Measurements from ENCODE around the gene SLAMF9. TPM values are rescaled to one million over a fixed set of nuclear protein-coding genes. Genes with fewer than 3 reads are reported as not detected.

SLAMF9 gene
- total RNA-seq, 1 experiment from 2014 or later, result not detected

DNA sequence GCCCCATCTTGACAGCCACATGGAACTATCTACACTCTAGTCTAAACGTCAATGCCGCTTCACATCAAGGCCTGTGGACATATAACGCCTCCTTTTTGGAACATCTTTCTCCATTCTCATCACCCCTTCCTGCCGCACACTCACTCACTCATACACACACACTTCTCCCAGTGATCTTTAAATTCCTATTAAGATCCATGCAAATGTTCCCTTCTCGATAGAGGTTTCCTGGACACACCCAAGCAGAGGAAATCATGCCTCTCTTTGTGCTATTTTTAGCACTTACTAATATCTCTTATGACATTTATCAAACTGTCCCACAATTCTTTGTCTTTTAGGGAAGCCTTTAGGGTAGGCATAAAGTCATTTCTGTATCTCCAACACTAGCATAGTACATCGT is 28.2 kb upstream of the SLAMF9 start:
- peaks cover 10% of the 10 kb centered on the region for H3K27me3 ChIP-seq (ENCODE audit: control insufficient read depth, insufficient read depth, low read length)
- ChIA-PET POLR2A (no interaction called here), CTCF (no interaction called here)
- DNase-seq (ENCODE audit: low read depth, low spot score), result no peak
- ATAC-seq, result no peak
- H3K36me3 ChIP-seq (ENCODE audit: control insufficient read depth, insufficient read depth, low read length), result no peaks in the 10 kb centered on the region
- no peaks in the 10 kb centered on the region for H3K4me1 ChIP-seq (ENCODE audit: control insufficient read depth, insufficient read depth, low read length)
- intact Hi-C loops (cut with micrococcal nuclease; ENCODE audit: unreplicated experiment), result no loop called here
- H3K27ac ChIP-seq (ENCODE audit: low read length), result no peak overlapping the region
- no peak overlapping the region for H3K4me3 ChIP-seq (ENCODE audit: low read depth in 2 of 2, low read length in 2 of 2)
- TF ChIP-seq, protein P1, sequence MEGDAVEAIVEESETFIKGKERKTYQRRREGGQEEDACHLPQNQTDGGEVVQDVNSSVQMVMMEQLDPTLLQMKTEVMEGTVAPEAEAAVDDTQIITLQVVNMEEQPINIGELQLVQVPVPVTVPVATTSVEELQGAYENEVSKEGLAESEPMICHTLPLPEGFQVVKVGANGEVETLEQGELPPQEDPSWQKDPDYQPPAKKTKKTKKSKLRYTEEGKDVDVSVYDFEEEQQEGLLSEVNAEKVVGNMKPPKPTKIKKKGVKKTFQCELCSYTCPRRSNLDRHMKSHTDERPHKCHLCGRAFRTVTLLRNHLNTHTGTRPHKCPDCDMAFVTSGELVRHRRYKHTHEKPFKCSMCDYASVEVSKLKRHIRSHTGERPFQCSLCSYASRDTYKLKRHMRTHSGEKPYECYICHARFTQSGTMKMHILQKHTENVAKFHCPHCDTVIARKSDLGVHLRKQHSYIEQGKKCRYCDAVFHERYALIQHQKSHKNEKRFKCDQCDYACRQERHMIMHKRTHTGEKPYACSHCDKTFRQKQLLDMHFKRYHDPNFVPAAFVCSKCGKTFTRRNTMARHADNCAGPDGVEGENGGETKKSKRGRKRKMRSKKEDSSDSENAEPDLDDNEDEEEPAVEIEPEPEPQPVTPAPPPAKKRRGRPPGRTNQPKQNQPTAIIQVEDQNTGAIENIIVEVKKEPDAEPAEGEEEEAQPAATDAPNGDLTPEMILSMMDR (IDR thresholded peaks at IDR 0.05), result no peak
- TF ChIP-seq POLR2AphosphoS5 (IDR thresholded peaks at IDR 0.05; ENCODE audit: low read depth, low read length) (no peak), SIN3A (IDR thresholded peaks at IDR 0.05; ENCODE audit: borderline replicate concordance, insufficient read depth, low read depth, low read length) (no peak), TCF7L2 (IDR thresholded peaks at IDR 0.05; ENCODE audit: low read depth, low read length) (no peak)
- TF ChIP-seq, protein P2, sequence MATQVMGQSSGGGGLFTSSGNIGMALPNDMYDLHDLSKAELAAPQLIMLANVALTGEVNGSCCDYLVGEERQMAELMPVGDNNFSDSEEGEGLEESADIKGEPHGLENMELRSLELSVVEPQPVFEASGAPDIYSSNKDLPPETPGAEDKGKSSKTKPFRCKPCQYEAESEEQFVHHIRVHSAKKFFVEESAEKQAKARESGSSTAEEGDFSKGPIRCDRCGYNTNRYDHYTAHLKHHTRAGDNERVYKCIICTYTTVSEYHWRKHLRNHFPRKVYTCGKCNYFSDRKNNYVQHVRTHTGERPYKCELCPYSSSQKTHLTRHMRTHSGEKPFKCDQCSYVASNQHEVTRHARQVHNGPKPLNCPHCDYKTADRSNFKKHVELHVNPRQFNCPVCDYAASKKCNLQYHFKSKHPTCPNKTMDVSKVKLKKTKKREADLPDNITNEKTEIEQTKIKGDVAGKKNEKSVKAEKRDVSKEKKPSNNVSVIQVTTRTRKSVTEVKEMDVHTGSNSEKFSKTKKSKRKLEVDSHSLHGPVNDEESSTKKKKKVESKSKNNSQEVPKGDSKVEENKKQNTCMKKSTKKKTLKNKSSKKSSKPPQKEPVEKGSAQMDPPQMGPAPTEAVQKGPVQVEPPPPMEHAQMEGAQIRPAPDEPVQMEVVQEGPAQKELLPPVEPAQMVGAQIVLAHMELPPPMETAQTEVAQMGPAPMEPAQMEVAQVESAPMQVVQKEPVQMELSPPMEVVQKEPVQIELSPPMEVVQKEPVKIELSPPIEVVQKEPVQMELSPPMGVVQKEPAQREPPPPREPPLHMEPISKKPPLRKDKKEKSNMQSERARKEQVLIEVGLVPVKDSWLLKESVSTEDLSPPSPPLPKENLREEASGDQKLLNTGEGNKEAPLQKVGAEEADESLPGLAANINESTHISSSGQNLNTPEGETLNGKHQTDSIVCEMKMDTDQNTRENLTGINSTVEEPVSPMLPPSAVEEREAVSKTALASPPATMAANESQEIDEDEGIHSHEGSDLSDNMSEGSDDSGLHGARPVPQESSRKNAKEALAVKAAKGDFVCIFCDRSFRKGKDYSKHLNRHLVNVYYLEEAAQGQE (IDR thresholded peaks at IDR 0.05; ENCODE audit: insufficient read depth in 1 of 2, low read depth in 2 of 2, low read length in 1 of 2), result no peak
- in situ Hi-C loops (cut with HindIII; ENCODE audit: low pct_unique_long_range_greater_than_20kb, low sequenced_read_pairs), result no loop called here
- BruUV-seq (replicated peaks), result no TSS peak
- no peaks in the 10 kb centered on the region for H3K9me3 ChIP-seq (ENCODE audit: control insufficient read depth, insufficient read depth, low read depth, low read length)

DNA sequence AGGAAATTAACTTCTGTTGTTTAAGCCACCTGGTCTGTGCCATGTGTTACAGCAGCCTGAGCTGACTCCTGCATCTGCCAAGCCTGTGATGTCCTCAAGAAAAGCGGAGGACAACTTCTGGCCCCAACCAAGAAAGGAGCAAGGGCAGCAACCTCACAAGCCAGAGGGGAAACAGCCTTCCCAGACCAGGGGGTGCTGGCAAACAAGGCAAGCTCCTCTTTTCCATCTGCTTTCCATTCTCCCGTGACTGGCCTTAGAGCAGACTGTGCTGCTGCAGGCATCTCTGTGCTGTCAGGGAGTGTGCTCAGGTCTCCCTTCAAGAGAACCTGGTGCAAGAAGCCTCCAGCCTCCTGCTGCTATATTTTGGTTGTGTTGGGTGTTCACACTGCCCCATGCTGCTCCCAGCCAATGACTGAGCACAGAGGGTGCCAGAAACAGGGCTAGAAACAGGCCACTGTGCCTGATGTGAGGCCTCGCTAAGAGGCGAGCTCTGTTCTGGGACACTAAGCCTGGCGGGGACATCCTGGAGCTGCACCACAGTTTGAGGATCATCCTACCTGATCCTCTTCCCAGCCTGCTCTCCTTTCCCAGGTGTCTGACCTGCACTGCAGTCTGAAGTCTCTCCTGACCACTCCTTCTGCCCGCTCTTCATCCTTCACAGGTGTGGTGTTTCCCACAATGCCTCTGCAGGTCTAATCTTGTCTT is 27.5 kb upstream of the SLAMF9 start:
- no peaks in the 10 kb centered on the region for H3K36me3 ChIP-seq (ENCODE audit: control insufficient read depth, insufficient read depth, low read length)
- in situ Hi-C loops (cut with HindIII; ENCODE audit: low pct_unique_long_range_greater_than_20kb, low sequenced_read_pairs) (no loop called here), intact Hi-C loops (cut with micrococcal nuclease; ENCODE audit: unreplicated experiment) (no loop called here)
- peaks cover 10% of the 10 kb centered on the region for H3K27me3 ChIP-seq (ENCODE audit: control insufficient read depth, insufficient read depth, low read length)
- no peak overlapping the region for H3K27ac ChIP-seq (ENCODE audit: low read length)
- no peak for DNase-seq (ENCODE audit: low read depth, low spot score)
- ChIA-PET CTCF (no interaction called here), POLR2A (no interaction called here)
- no TSS peak for BruUV-seq (replicated peaks)
- no peaks in the 10 kb centered on the region for H3K4me1 ChIP-seq (ENCODE audit: control insufficient read depth, insufficient read depth, low read length)
- TF ChIP-seq POLR2AphosphoS5 (IDR thresholded peaks at IDR 0.05; ENCODE audit: low read depth, low read length) (no peak), SIN3A (IDR thresholded peaks at IDR 0.05; ENCODE audit: borderline replicate concordance, insufficient read depth, low read depth, low read length) (no peak), TCF7L2 (IDR thresholded peaks at IDR 0.05; ENCODE audit: low read depth, low read length) (no peak)
- TF ChIP-seq, protein P1 (IDR thresholded peaks at IDR 0.05), result no peak
- TF ChIP-seq, protein P2 (IDR thresholded peaks at IDR 0.05; ENCODE audit: insufficient read depth in 1 of 2, low read depth in 2 of 2, low read length in 1 of 2), result no peak
- ATAC-seq, result no peak
- H3K9me3 ChIP-seq (ENCODE audit: control insufficient read depth, insufficient read depth, low read depth, low read length), result no peaks in the 10 kb centered on the region
- no peak overlapping the region for H3K4me3 ChIP-seq (ENCODE audit: low read depth in 2 of 2, low read length in 2 of 2)
